GM23338 (cell line): ENCODE data around the gene PBX3. TPM values are rescaled to one million over a fixed set of nuclear protein-coding genes. Genes with fewer than 3 reads are reported as not detected.

Experiments used
- ATAC-seq: fragments of 200-7000 bp; cut with Tn5 transposase; 3 replicates; pipeline ENCODE4 v1.9.1; 2020
- DNase-seq: peaks from one replicate; pipeline ENCODE4 v3.0.0-alpha.2; 2015; ENCODE audit warnings: low spot score
- H2AFZ ChIP-seq: fragments of 200-600 bp; sonication (generic); 2 replicates; pipeline ENCODE4 v1.8.0; 2016; ENCODE audit warnings: antibody characterized with exemption, mild to moderate bottlenecking, moderate library complexity
- H3F3A ChIP-seq: fragments of 200-600 bp; sonication (generic); replicated peaks from 2 replicates; pipeline ENCODE4 v1.8.0; 2017; ENCODE audit warnings: antibody characterized with exemption, mixed run types, low read depth
- H3K27ac ChIP-seq: fragments of 200-600 bp; sonication (generic); 2 replicates; pipeline ENCODE4 v1.6.1; 2016; ENCODE audit warnings: low read depth
- H3K27me3 ChIP-seq: fragments of 200-600 bp; sonication (generic); 2 replicates; pipeline ENCODE4 v1.8.0; 2016; ENCODE audit warnings: mild to moderate bottlenecking, mixed run types, moderate library complexity; ENCODE audit not compliant: insufficient read depth
- H3K36me3 ChIP-seq: fragments of 200-600 bp; sonication (generic); 2 replicates; pipeline ENCODE4 v1.8.0; 2016; ENCODE audit warnings: mild to moderate bottlenecking; ENCODE audit not compliant: insufficient read depth
- H3K4me1 ChIP-seq: fragments of 200-600 bp; sonication (generic); 2 replicates; pipeline ENCODE4 v1.8.0; 2016; ENCODE audit warnings: mild to moderate bottlenecking, moderate library complexity; ENCODE audit not compliant: insufficient read depth
- H3K4me2 ChIP-seq: fragments of 200-600 bp; sonication (generic); 2 replicates; pipeline ENCODE4 v1.7.1; 2017; ENCODE audit warnings: mixed run types
- H3K4me3 ChIP-seq: fragments of 200-600 bp; sonication (generic); 2 replicates; pipeline ENCODE4 v1.6.1; 2016; ENCODE audit warnings: mixed run types
- H3K79me2 ChIP-seq: fragments of 200-600 bp; sonication (generic); replicated peaks from 2 replicates; pipeline ENCODE4 v1.8.0; 2017; ENCODE audit warnings: mild to moderate bottlenecking; ENCODE audit not compliant: insufficient read depth
- H3K9me2 ChIP-seq: fragments of 200-600 bp; sonication (generic); 2 replicates; pipeline ENCODE4 v1.8.0; 2017; ENCODE audit not compliant: insufficient read depth
- H4K20me1 ChIP-seq: fragments of 200-600 bp; sonication (generic); replicated peaks from 2 replicates; pipeline ENCODE4 v1.8.0; 2017; ENCODE audit warnings: mild to moderate bottlenecking; ENCODE audit not compliant: insufficient read depth
- H3K27ac Mint-ChIP-seq: 2 replicates; pipeline ENCODE4 v1.8.0; 2020; ENCODE audit warnings: inconsistent platforms, mild to moderate bottlenecking, moderate library complexity, mixed read lengths
- H3K27me3 Mint-ChIP-seq: 3 replicates; pipeline ENCODE4 v1.8.0; 2022; ENCODE audit warnings: low read depth, mild to moderate bottlenecking, moderate library complexity, mixed read lengths, inconsistent platforms; ENCODE audit not compliant: insufficient read depth, poor library complexity
- H3K36me3 Mint-ChIP-seq: 3 replicates; pipeline ENCODE4 v1.8.0; 2021; ENCODE audit warnings: low read depth, mild to moderate bottlenecking, inconsistent platforms, moderate library complexity, mixed read lengths
- H3K4me1 Mint-ChIP-seq: 3 replicates; pipeline ENCODE4 v1.8.0; 2020; ENCODE audit warnings: mild to moderate bottlenecking, inconsistent platforms, mixed read lengths
- H3K4me3 Mint-ChIP-seq: 3 replicates; pipeline ENCODE4 v1.8.0; 2021; ENCODE audit warnings: moderate library complexity, mild to moderate bottlenecking, inconsistent platforms, mixed read lengths
- H3K9me3 Mint-ChIP-seq: 3 replicates; pipeline ENCODE4 v1.8.0; 2020; ENCODE audit warnings: moderate library complexity, mild to moderate bottlenecking, inconsistent platforms, mixed read lengths
- CREB1 ChIP-seq: fragments of 250-450 bp; sonication (Bioruptor Pico); IDR thresholded peaks from 2 replicates; pipeline ENCODE4 v1.5.0; 2020; ENCODE audit warnings: low read depth, mild to moderate bottlenecking, moderate library complexity
- EZH2 ChIP-seq: fragments of 200-600 bp; sonication (generic); IDR thresholded peaks from one replicate; pipeline ENCODE4 v1.8.0; 2017; ENCODE audit warnings: antibody characterized with exemption, mild to moderate bottlenecking, low read depth; ENCODE audit not compliant: unreplicated experiment
- JUNB ChIP-seq: IDR thresholded peaks from one replicate; pipeline ENCODE4 v1.6.1; 2016; ENCODE audit warnings: antibody characterized with exemption; ENCODE audit not compliant: unreplicated experiment
- NANOG ChIP-seq: IDR thresholded peaks from 2 replicates; pipeline ENCODE4 v1.6.1; 2016; ENCODE audit warnings: antibody characterized with exemption, borderline replicate concordance
- STAT1 ChIP-seq: IDR thresholded peaks from one replicate; pipeline ENCODE4 v1.6.1; 2016; ENCODE audit warnings: antibody characterized with exemption; ENCODE audit not compliant: unreplicated experiment
- ZNF114 ChIP-seq: fragments of 250-450 bp; sonication (Bioruptor Pico); IDR thresholded peaks from 2 replicates; pipeline ENCODE4 v1.5.0; 2020; ENCODE audit warnings: mild to moderate bottlenecking, moderate library complexity
- ZNF331 ChIP-seq: fragments of 250-450 bp; sonication (Bioruptor Pico); IDR thresholded peaks from 2 replicates; pipeline ENCODE4 v1.5.0; 2020; ENCODE audit warnings: low read depth, mild to moderate bottlenecking, moderate library complexity
- polyA plus RNA-seq: library from polyadenylated mRNA; unstranded; fragments of >200 nt; fragmentation: Nextera tagmentation; extraction: Ambion mirVana; gene quantifications from 2 replicates; pipeline ENCODE4 v1.2.1, GENCODE V29; 2016
- total RNA-seq: library from RNA; depleted of rRNA; stranded (reverse); fragments of >200 nt; shearing (Covaris generic); gene quantifications from 2 replicates; pipeline ENCODE4 v1.2.3, GENCODE V29; 2014
- TF ChIP-seq, protein P1 (sequence below): fragments of 250-450 bp; sonication (Bioruptor Pico); IDR thresholded peaks from 2 replicates; pipeline ENCODE4 v1.5.0; 2020; ENCODE audit warnings: mild to moderate bottlenecking, moderate library complexity
- TF ChIP-seq, protein P2 (sequence below), 2 experiments: fragments of 200-600 bp in 1 of 2; sonication (generic) in 1 of 2; conservative IDR thresholded peaks; 2 replicates each; pipeline versions ENCODE4 v1.5.1 to v1.6.1; 2016 to 2017; ENCODE audit warnings: antibody characterized with exemption in 2 of 2, low read depth in 2 of 2, mild to moderate bottlenecking in 2 of 2, moderate library complexity in 1 of 2
- TF ChIP-seq, protein P3 (sequence below): IDR thresholded peaks from 2 replicates; pipeline ENCODE4 v1.6.1; 2016; ENCODE audit warnings: antibody characterized with exemption

Gene PBX3
- total and polyA plus RNA-seq, 2 experiments from 2014 or later, result 28.9 to 50.5 TPM

DNA sequence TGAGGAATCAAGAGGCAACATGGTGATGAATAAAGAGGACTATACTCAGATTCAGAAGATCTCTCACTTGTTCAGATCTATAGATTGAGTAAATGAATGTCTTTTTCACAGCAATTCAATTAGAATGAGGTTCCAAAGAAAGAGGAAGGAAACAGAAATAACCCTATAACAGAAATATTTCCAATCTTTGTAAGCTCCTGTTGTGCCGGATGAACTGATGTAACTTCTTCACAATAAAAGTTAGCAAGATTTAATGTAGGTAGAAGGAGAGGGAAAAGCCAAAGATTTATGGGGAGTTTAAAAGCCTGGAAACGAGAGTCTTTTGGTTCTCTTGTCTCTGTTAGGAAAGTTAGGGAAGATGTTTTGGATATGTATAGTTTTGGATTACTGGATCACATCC, 92.1 kb downstream of the PBX3 start (continued):
- TF ChIP-seq, protein P1, sequence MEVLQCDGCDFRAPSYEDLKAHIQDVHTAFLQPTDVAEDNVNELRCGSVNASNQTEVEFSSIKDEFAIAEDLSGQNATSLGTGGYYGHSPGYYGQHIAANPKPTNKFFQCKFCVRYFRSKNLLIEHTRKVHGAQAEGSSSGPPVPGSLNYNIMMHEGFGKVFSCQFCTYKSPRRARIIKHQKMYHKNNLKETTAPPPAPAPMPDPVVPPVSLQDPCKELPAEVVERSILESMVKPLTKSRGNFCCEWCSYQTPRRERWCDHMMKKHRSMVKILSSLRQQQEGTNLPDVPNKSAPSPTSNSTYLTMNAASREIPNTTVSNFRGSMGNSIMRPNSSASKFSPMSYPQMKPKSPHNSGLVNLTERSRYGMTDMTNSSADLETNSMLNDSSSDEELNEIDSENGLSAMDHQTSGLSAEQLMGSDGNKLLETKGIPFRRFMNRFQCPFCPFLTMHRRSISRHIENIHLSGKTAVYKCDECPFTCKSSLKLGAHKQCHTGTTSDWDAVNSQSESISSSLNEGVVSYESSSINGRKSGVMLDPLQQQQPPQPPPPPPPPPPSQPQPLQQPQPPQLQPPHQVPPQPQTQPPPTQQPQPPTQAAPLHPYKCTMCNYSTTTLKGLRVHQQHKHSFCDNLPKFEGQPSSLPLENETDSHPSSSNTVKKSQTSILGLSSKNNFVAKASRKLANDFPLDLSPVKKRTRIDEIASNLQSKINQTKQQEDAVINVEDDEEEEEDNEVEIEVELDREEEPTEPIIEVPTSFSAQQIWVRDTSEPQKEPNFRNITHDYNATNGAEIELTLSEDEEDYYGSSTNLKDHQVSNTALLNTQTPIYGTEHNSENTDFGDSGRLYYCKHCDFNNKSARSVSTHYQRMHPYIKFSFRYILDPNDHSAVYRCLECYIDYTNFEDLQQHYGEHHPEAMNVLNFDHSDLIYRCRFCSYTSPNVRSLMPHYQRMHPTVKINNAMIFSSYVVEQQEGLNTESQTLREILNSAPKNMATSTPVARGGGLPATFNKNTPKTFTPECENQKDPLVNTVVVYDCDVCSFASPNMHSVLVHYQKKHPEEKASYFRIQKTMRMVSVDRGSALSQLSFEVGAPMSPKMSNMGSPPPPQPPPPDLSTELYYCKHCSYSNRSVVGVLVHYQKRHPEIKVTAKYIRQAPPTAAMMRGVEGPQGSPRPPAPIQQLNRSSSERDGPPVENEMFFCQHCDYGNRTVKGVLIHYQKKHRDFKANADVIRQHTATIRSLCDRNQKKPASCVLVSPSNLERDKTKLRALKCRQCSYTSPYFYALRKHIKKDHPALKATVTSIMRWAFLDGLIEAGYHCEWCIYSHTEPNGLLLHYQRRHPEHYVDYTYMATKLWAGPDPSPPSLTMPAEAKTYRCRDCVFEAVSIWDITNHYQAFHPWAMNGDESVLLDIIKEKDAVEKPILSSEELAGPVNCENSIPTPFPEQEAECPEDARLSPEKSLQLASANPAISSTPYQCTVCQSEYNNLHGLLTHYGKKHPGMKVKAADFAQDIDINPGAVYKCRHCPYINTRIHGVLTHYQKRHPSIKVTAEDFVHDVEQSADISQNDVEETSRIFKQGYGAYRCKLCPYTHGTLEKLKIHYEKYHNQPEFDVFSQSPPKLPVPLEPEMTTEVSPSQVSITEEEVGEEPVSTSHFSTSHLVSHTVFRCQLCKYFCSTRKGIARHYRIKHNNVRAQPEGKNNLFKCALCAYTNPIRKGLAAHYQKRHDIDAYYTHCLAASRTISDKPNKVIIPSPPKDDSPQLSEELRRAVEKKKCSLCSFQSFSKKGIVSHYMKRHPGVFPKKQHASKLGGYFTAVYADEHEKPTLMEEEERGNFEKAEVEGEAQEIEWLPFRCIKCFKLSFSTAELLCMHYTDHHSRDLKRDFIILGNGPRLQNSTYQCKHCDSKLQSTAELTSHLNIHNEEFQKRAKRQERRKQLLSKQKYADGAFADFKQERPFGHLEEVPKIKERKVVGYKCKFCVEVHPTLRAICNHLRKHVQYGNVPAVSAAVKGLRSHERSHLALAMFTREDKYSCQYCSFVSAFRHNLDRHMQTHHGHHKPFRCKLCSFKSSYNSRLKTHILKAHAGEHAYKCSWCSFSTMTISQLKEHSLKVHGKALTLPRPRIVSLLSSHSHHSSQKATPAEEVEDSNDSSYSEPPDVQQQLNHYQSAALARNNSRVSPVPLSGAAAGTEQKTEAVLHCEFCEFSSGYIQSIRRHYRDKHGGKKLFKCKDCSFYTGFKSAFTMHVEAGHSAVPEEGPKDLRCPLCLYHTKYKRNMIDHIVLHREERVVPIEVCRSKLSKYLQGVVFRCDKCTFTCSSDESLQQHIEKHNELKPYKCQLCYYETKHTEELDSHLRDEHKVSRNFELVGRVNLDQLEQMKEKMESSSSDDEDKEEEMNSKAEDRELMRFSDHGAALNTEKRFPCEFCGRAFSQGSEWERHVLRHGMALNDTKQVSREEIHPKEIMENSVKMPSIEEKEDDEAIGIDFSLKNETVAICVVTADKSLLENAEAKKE, result no peak

DNA sequence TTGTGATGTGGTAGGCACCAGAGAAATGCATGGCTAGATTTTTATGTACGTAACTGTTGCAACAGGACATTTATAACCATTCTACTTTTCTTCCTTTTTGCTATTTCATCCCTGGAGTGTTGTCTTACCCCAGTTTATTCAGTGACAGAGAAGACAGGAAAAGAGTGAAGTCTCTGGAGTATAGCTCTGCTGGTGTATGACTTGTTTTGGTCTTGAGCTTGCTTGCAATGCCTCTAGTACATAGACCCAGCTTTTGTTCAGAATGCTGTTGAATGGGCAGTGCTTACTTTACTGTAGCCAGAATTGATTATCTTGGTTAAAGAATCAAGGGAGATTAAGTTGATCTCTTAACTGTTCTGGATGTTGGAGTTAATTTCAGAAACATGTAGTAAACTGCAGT, 94.3 kb downstream of the PBX3 start:
- ATAC-seq (peak; percentile 40; the same call in 2 of the 3 replicates), DNase-seq (no peak)
- no peak overlapping the region for H3K4me3 Mint-ChIP-seq
- Histone ChIP-seq H3K4me2 (no peak overlapping the region), H3K4me1 (peaks cover 35% of the 10 kb centered on the region), H3K79me2 (peaks cover 87% of the 10 kb centered on the region), H4K20me1 (no peaks in the 10 kb centered on the region), H3K9me2 (no peaks in the 10 kb centered on the region), H3F3A (no peaks in the 10 kb centered on the region), H3K36me3 (no peaks in the 10 kb centered on the region), H2AFZ (no peak overlapping the region), H3K4me3 (no peak overlapping the region), H3K27me3 (no peaks in the 10 kb centered on the region), H3K27ac (no peak overlapping the region)
- peaks cover 1% of the 10 kb centered on the region; the same call in 1 of the 3 replicates for H3K9me3 Mint-ChIP-seq
- TF ChIP-seq, protein P2, sequence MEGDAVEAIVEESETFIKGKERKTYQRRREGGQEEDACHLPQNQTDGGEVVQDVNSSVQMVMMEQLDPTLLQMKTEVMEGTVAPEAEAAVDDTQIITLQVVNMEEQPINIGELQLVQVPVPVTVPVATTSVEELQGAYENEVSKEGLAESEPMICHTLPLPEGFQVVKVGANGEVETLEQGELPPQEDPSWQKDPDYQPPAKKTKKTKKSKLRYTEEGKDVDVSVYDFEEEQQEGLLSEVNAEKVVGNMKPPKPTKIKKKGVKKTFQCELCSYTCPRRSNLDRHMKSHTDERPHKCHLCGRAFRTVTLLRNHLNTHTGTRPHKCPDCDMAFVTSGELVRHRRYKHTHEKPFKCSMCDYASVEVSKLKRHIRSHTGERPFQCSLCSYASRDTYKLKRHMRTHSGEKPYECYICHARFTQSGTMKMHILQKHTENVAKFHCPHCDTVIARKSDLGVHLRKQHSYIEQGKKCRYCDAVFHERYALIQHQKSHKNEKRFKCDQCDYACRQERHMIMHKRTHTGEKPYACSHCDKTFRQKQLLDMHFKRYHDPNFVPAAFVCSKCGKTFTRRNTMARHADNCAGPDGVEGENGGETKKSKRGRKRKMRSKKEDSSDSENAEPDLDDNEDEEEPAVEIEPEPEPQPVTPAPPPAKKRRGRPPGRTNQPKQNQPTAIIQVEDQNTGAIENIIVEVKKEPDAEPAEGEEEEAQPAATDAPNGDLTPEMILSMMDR (conservative IDR thresholded peaks at IDR 0.05; ENCODE audit: low read depth in 2 of 2), result no peak
- TF ChIP-seq EZH2 (no peak), NANOG (no peak), STAT1 (no peak), ZNF114 (no peak), CREB1 (no peak), ZNF331 (CRISPR knock-in tag) (no peak), JUNB (no peak)
- TF ChIP-seq, protein P3, sequence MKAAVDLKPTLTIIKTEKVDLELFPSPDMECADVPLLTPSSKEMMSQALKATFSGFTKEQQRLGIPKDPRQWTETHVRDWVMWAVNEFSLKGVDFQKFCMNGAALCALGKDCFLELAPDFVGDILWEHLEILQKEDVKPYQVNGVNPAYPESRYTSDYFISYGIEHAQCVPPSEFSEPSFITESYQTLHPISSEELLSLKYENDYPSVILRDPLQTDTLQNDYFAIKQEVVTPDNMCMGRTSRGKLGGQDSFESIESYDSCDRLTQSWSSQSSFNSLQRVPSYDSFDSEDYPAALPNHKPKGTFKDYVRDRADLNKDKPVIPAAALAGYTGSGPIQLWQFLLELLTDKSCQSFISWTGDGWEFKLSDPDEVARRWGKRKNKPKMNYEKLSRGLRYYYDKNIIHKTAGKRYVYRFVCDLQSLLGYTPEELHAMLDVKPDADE, result no peak
- peak overlapping the region; percentile 61 for H3K27ac Mint-ChIP-seq
- H3K36me3 Mint-ChIP-seq, result peaks cover 2% of the 10 kb centered on the region; the same call in 2 of the 3 replicates
- H3K4me1 Mint-ChIP-seq, result peaks cover 47% of the 10 kb centered on the region
- no peaks in the 10 kb centered on the region for H3K27me3 Mint-ChIP-seq
